ENCODE results near the gene PPARG.

DNA sequence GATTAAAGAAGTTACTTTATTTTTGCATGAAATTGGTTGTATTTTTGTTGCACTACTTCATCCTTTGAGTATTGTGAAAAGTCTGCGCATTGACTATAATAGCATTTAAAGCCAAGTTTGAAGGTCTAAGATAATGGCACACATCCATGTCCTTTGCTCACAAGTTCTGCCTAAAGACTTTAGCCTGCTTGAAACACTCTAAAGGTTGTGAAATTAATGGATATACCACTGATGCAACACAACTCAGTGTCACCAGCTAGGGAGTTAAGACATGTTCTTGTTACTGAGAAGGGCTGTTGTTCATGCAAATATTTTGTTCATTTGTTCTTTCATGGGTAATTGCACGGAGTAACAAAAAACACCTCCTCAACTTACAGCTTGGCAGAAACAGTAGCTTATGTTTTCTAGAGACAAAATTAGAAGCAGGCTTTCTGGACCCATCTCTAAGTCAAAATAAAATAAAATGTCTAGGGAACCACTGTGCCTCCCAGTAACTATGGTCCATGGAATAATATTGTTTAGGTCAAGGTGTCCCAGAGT, 83.9 kb downstream of the PPARG start:
- TF ChIP-seq, protein P1, sequence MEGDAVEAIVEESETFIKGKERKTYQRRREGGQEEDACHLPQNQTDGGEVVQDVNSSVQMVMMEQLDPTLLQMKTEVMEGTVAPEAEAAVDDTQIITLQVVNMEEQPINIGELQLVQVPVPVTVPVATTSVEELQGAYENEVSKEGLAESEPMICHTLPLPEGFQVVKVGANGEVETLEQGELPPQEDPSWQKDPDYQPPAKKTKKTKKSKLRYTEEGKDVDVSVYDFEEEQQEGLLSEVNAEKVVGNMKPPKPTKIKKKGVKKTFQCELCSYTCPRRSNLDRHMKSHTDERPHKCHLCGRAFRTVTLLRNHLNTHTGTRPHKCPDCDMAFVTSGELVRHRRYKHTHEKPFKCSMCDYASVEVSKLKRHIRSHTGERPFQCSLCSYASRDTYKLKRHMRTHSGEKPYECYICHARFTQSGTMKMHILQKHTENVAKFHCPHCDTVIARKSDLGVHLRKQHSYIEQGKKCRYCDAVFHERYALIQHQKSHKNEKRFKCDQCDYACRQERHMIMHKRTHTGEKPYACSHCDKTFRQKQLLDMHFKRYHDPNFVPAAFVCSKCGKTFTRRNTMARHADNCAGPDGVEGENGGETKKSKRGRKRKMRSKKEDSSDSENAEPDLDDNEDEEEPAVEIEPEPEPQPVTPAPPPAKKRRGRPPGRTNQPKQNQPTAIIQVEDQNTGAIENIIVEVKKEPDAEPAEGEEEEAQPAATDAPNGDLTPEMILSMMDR (CRISPR knock-in tag; IDR thresholded peaks at IDR 0.05), result no peak
- TF ChIP-seq, protein P2, sequence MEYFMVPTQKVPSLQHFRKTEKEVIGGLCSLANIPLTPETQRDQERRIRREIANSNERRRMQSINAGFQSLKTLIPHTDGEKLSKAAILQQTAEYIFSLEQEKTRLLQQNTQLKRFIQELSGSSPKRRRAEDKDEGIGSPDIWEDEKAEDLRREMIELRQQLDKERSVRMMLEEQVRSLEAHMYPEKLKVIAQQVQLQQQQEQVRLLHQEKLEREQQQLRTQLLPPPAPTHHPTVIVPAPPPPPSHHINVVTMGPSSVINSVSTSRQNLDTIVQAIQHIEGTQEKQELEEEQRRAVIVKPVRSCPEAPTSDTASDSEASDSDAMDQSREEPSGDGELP (IDR thresholded peaks at IDR 0.05; ENCODE audit: borderline replicate concordance, low read depth), result no peak
- TF ChIP-seq AGO2 (optimal IDR thresholded peaks at IDR 0.05; ENCODE audit: low read depth, low read length), result no peak

All from HepG2 (cell line).